HepG2 (cell line): ENCODE measurements around the gene KIRREL3. TPM values are rescaled to one million over a fixed set of nuclear protein-coding genes. Genes with fewer than 3 reads are reported as not detected.

Source experiments
- ATAC-seq: fragments of 200-7000 bp; cut with Tn5 transposase; 3 replicates; pipeline ENCODE4 v1.9.1; 2020; ENCODE audit warnings: mild to moderate bottlenecking, moderate library complexity
- BruUV-seq: library from RNA; stranded (reverse); fragments of 400-500 nt; replicated peaks from 2 replicates; lab custom pipeline; 2021; lab: Mats Ljungman, UMichigan
- CTCF ChIA-PET: fragments of 300-600 bp; formaldehyde crosslinking; extraction: SDS; loops from one replicate; lab custom pipeline; 2021; ENCODE audit warnings: low total read pairs, inconsistent platforms, low intra/inter-chr PET ratio; lab: Yijun Ruan, JAX
- POLR2A ChIA-PET: fragments of 350-600 bp; sonication (Branson Sonifier 250); formaldehyde crosslinking; loops from one replicate; lab custom pipeline; 2020; ENCODE audit warnings: antibody characterized with exemption, inconsistent platforms; lab: Yijun Ruan, JAX
- DNase-seq: peaks from one replicate; pipeline ENCODE4 v3.0.0-alpha.2; 2015; ENCODE audit warnings: low spot score
- FAIRE-seq: peaks from 3 replicates; lab custom pipeline; 2011; peaks lifted over from hg19 to GRCh38; lab: Jason Lieb, UNC
- H2AFZ ChIP-seq: one replicate; pipeline ENCODE4 v1.6.1; 2011; ENCODE audit warnings: low read length, inconsistent platforms
- H3K27ac ChIP-seq: fragments of 300-600 bp; 3 replicates; pipeline ENCODE4 v1.8.0; 2011; ENCODE audit warnings: mixed run types, mild to moderate bottlenecking, mixed read lengths, low read length, inconsistent platforms; ENCODE audit not compliant: insufficient read depth; ENCODE audit errors: extremely low read length
- H3K27me3 ChIP-seq, 2 experiments: fragments of 200-600 bp in 1 of 2; 2 replicates in 1 of 2; 3 replicates in 1 of 2; pipeline versions ENCODE4 v1.6.0 to v1.8.0; 2011; ENCODE audit warnings: low read length in 2 of 2, mild to moderate bottlenecking in 2 of 2, moderate library complexity in 2 of 2, inconsistent platforms in 1 of 2; ENCODE audit not compliant: insufficient read depth in 2 of 2, control insufficient read depth in 1 of 2
- H3K36me3 ChIP-seq, 2 experiments: fragments of 200-600 bp in 1 of 2; replicated peaks in 1 of 2; 2 replicates in 1 of 2; 3 replicates in 1 of 2; pipeline versions ENCODE4 v1.5.1 to v1.8.0; 2011; ENCODE audit warnings: low read length in 2 of 2, inconsistent platforms in 1 of 2; ENCODE audit not compliant: insufficient read depth in 2 of 2, control insufficient read depth in 1 of 2
- H3K4me1 ChIP-seq: 2 replicates; pipeline ENCODE4 v1.5.1; 2012; ENCODE audit warnings: low read length, inconsistent platforms; ENCODE audit not compliant: insufficient read depth
- H3K4me2 ChIP-seq: 2 replicates; pipeline ENCODE4 v1.6.0; 2011; ENCODE audit warnings: low read depth, low read length, inconsistent platforms
- H3K4me3 ChIP-seq, 3 experiments: fragments of 200-600 bp in 1 of 3; sonication (generic), shearing (Covaris generic) in 1 of 3; replicated peaks in 1 of 3; 2 replicates each; pipeline ENCODE4 v1.5.1; 2011 to 2016; ENCODE audit warnings: low read length in 3 of 3, inconsistent platforms in 2 of 3, low read depth in 2 of 3, mild to moderate bottlenecking in 2 of 3, control low read depth in 1 of 3, mixed read lengths in 1 of 3; ENCODE audit not compliant: insufficient read depth in 1 of 3
- H3K79me2 ChIP-seq: one replicate; pipeline ENCODE4 v1.6.1; 2011; ENCODE audit warnings: low read length, inconsistent platforms; ENCODE audit not compliant: insufficient read depth
- H3K9ac ChIP-seq: 2 replicates; pipeline ENCODE4 v1.6.0; 2011; ENCODE audit warnings: mild to moderate bottlenecking, low read depth, low read length, inconsistent platforms; ENCODE audit not compliant: insufficient read depth
- H3K9me3 ChIP-seq: 2 replicates; pipeline ENCODE4 v1.5.1; 2012; ENCODE audit warnings: mild to moderate bottlenecking, low read length
- H4K20me1 ChIP-seq: 2 replicates; pipeline ENCODE4 v1.6.0; 2011; ENCODE audit warnings: inconsistent platforms, mild to moderate bottlenecking, low read length, moderate library complexity; ENCODE audit not compliant: insufficient read depth
- FOXJ3 ChIP-seq: sonication (generic); formaldehyde crosslinking; IDR thresholded peaks from 2 replicates; pipeline ENCODE4 v1.4.0; 2020; ENCODE audit warnings: missing genetic modification reagents, mild to moderate bottlenecking, borderline replicate concordance
- RCOR2 ChIP-seq: IDR thresholded peaks from 2 replicates; pipeline ENCODE4 v1.6.1; 2016; ENCODE audit warnings: missing biosample characterization, missing genetic modification reagents
- SMC3 ChIP-seq: IDR thresholded peaks from 2 replicates; pipeline ENCODE4 v1.6.1; 2011; ENCODE audit warnings: low read length, improper control_type of control experiment
- WGBS: methylation state at CpG from one replicate; pipeline ENCODE4 v1.1.6; 2017; ENCODE audit warnings: low lambda C conversion rate; 5-methylcytosine and 5-hydroxymethylcytosine counted together
- in situ Hi-C: cut with HindIII; loops from 2 replicates; pipeline ENCODE4 v1.10.0; 2017; ENCODE audit warnings: low pct_unique_long_range_greater_than_20kb; ENCODE audit not compliant: extremely low pct_ligation_motif_present
- intact Hi-C: fragments of 100-400 bp; cut with micrococcal nuclease; formaldehyde crosslinking; loops from one replicate; pipeline ENCODE4 v1.10.0; 2022; ENCODE audit not compliant: unreplicated experiment
- polyA plus RNA-seq, 8 experiments: library from polyadenylated mRNA; depleted of rRNA in 3 of 8; stranded (reverse) in 7 of 8; unstranded in 1 of 8; fragments of >200 nt; fragmentation: Illumina TruSeq in 4 of 8; extraction: Trizol in 4 of 8; gene quantifications; 2 replicates each; pipeline versions ENCODE4 v1.2.1 to v1.2.3, GENCODE V29; 2011 to 2016; ENCODE audit warnings: low read depth in 4 of 8, missing spikeins in 1 of 8, mixed read lengths in 1 of 8; ENCODE audit not compliant: insufficient read depth in 1 of 8
- total RNA-seq, 5 experiments: library from RNA; depleted of rRNA; stranded (reverse); fragments of >200 nt; fragmentation: Illumina TruSeq; extraction: Trizol; gene quantifications; 2 replicates each; pipeline ENCODE4 v1.2.3, GENCODE V29; 2016; ENCODE audit warnings: low read depth in 1 of 5
- TF ChIP-seq, protein P1 (sequence below): IDR thresholded peaks from 2 replicates; pipeline ENCODE4 v1.6.1; 2018; ENCODE audit warnings: missing genetic modification reagents
- TF ChIP-seq, protein P2 (sequence below): sonication (generic); formaldehyde crosslinking; IDR thresholded peaks from 2 replicates; pipeline ENCODE4 v1.4.0; 2020; ENCODE audit warnings: missing genetic modification reagents, borderline replicate concordance

KIRREL3 gene
- total and polyA plus RNA-seq, 2 of the 13 experiments (the other 11 are each of a cell fraction or from before 2014, with no cell fraction given), result not detected

DNA sequence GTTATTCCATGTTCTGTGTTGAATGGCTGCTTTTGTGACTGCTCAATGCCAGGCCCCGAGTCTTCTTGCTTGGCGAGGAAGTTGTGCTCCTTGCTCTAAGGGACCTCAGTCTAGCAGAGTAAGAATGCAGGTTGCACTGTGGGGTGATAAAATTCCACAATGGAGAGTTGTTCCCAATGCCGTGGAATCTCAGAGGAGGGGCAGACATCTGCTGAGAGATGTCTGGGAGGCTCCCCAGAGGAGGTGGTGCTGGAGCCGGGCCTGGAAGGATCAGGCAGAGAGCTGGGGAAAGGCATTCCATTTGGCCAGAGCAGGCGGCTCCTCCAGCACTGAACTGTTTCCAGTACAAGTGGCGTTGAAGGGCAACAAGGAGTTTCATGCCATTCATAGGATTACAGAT, 589.9 kb downstream of the KIRREL3 start:
- WGBS, result 100% methylated on average over 5 of the region's 6 CpGs

More for the DNA sequence above, 589.9 kb downstream of the KIRREL3 start:
- in situ Hi-C loops, result no loop called here
- no peaks in the 10 kb centered on the region for H3K79me2 ChIP-seq
- ATAC-seq (no peak), FAIRE-seq (no peak), DNase-seq (no peak)
- no TSS peak for BruUV-seq
- ChIA-PET POLR2A (no interaction called here), CTCF (no interaction called here)
- no peaks in the 10 kb centered on the region for H4K20me1 ChIP-seq
- no peaks in the 10 kb centered on the region for H3K9me3 ChIP-seq
- H3K4me2 ChIP-seq, result no peak overlapping the region
- H3K36me3 ChIP-seq, result peaks cover 16 to 53% of the 10 kb centered on the region in 2 experiments; a peak in 4 of 5 replicates
- no peak overlapping the region for H3K9ac ChIP-seq
- no peak overlapping the region for H3K27ac ChIP-seq
- no peaks in the 10 kb centered on the region for H3K4me1 ChIP-seq
- H3K27me3 ChIP-seq, result no peaks in the 10 kb centered on the region
- no peak overlapping the region for H2AFZ ChIP-seq
- H3K4me3 ChIP-seq, result no peak overlapping the region
- intact Hi-C loops, result no loop called here
- no peak for TF ChIP-seq RCOR2 (CRISPR knock-in tag)
- TF ChIP-seq, protein P1, sequence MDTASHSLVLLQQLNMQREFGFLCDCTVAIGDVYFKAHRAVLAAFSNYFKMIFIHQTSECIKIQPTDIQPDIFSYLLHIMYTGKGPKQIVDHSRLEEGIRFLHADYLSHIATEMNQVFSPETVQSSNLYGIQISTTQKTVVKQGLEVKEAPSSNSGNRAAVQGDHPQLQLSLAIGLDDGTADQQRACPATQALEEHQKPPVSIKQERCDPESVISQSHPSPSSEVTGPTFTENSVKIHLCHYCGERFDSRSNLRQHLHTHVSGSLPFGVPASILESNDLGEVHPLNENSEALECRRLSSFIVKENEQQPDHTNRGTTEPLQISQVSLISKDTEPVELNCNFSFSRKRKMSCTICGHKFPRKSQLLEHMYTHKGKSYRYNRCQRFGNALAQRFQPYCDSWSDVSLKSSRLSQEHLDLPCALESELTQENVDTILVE (CRISPR knock-in tag), result no peak
- TF ChIP-seq, protein P2, sequence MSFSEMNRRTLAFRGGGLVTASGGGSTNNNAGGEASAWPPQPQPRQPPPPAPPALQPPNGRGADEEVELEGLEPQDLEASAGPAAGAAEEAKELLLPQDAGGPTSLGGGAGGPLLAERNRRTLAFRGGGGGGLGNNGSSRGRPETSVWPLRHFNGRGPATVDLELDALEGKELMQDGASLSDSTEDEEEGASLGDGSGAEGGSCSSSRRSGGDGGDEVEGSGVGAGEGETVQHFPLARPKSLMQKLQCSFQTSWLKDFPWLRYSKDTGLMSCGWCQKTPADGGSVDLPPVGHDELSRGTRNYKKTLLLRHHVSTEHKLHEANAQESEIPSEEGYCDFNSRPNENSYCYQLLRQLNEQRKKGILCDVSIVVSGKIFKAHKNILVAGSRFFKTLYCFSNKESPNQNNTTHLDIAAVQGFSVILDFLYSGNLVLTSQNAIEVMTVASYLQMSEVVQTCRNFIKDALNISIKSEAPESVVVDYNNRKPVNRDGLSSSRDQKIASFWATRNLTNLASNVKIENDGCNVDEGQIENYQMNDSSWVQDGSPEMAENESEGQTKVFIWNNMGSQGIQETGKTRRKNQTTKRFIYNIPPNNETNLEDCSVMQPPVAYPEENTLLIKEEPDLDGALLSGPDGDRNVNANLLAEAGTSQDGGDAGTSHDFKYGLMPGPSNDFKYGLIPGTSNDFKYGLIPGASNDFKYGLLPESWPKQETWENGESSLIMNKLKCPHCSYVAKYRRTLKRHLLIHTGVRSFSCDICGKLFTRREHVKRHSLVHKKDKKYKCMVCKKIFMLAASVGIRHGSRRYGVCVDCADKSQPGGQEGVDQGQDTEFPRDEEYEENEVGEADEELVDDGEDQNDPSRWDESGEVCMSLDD (CRISPR knock-in tag), result no peak
- no peak for TF ChIP-seq SMC3
- no peak for TF ChIP-seq FOXJ3 (CRISPR knock-in tag)
